HG03432 (cell line): Measurements from ENCODE around the gene SGPL1.

Source experiments
- ATAC-seq: cut with Tn5 transposase; IDR thresholded peaks from one replicate; pipeline ENCODE4 v1.9.1; 2021; ENCODE audit warnings: mild to moderate bottlenecking, moderate library complexity; ENCODE audit not compliant: unreplicated experiment

Gene SGPL1

DNA sequence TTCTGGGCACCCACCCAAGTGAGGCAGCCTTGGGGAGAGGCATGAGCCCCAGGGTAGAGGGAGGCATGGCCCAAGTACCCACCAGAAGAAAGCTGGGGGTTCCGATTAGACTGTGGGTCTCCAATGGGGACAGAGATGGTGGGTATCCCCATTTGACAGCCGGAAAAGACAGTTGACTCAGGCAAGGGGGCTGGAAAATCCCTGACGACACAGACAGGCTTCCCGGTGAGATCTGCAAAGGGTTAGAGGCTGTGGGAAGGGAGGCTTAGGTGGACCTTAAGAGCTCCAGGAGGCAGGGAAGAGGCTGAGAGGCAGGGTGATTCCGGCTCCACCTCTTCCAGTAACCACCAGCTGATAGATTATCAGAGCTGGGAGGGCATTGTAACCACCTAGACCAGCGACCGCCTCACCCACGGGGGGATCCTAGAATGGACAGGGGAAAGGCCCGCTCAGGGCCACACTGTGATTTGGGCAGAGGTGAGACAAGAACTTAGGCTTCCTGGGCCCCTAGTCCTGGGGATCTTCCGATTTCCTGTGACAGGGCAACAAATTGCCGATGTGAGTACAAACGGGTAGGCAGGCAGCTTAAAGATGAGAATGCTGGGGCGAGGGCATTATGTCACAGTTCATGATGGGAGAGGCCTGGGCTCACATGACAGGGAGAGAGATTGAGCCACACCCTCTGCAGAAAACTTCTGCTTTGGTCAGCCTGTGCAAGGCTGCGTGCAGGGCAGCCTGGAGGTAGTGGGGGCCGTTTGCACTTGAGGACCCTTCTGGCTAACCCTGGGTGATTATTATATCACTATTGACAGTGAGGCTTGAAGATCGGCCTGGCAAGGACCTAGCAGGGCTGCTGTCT, 36.0 kb upstream of the SGPL1 start:
- no peak for ATAC-seq

DNA sequence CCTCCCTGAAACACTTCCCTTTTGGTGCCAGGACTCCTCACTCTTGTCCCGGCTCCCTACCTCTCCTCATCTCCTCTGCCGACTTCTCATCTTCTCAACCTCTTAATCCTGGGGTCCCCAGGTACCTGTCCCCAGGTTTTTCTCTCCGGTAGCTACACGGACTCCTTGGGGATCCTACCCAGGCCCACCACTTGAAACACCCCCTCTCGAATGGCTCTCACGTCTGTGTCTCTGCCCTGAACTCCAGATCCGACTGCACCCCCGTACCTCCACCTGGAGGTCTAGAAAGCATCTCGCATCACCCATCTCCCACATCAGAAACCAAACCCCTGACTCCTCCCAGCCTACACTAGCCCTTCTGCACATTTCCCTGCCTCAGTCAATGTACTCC, 35.4 kb upstream of the SGPL1 start:
- no peak for ATAC-seq

DNA sequence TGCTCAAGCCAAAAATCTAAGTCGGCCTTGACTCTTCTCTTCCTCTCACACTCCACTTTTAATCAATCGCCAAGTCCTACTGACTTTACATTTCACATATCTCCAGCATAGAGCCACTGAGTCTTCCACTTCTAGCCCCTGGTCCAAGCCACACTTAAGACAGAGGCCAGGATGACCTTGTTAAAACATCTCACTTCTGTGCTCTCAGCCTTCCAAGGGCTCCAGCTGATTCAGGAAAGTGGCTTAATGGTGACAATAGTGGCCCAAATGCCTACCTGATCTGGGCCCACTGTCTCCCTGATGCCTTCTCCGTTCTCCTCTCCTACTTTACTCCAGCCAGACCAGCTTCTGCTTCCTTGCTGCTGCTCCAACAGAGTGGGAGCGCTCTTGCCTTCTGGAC, 35.0 kb upstream of the SGPL1 start:
- ATAC-seq = no peak

DNA sequence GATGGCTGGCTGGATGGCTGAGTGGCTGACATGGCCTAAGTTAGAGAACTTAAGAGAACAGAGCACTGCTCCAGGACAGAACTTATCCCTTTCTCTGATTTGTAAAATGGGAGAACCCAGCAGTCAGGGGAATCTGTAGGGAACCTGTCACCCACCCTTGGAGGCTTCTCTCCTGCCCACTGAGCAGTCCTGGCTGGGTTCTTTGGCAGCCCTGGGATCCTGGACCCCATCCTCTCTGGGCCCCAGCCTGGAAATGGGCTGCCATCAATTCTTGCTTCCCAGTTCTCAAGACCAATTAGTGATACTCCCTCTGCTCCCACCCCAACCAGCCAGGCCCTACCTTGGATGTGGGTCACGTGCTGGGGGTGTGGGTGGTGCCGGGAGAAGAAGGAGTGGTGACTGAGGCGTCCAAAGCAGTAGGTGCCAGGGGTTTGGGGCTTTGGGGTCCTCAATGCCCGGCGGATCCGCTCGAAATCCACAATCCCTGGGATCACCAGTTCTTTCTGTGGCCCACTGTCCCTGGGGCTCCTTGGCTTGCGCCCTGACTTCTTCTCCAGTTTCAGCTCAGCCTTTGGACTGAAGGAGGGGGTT, 34.2 kb upstream of the SGPL1 start:
- ATAC-seq = no peak

DNA sequence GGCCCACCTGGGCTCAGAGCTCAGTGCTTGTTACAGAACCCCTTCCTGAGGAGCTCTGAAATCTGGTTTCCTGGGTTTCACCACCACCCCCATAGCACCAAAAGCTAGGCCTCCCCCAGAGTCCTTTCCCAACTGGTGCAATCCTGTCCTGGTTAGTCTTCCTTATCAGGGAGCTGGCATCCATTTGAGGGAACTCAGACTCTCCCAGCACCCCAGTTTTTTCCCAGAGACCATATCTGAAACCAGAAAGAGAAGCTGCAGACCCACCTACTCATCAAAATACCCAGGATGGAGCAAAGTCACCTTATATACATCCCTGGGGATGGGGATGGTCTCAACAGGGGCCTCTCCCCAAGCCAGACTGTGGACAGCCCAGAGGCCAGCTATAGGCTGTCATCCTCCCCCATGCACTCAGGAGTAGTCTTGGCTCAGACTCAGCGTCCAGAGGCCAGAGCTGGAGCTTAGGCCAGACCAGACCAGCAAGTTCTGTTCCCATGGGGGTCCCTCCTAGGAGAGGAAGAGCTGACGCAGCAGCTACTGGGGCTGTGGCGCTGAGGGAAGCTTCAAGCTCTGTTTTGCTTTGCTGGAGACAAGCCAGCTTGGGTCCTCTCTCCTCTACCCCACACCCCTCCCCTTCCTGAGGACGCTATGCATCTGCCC, 33.5 kb upstream of the SGPL1 start:
- no peak for ATAC-seq

DNA sequence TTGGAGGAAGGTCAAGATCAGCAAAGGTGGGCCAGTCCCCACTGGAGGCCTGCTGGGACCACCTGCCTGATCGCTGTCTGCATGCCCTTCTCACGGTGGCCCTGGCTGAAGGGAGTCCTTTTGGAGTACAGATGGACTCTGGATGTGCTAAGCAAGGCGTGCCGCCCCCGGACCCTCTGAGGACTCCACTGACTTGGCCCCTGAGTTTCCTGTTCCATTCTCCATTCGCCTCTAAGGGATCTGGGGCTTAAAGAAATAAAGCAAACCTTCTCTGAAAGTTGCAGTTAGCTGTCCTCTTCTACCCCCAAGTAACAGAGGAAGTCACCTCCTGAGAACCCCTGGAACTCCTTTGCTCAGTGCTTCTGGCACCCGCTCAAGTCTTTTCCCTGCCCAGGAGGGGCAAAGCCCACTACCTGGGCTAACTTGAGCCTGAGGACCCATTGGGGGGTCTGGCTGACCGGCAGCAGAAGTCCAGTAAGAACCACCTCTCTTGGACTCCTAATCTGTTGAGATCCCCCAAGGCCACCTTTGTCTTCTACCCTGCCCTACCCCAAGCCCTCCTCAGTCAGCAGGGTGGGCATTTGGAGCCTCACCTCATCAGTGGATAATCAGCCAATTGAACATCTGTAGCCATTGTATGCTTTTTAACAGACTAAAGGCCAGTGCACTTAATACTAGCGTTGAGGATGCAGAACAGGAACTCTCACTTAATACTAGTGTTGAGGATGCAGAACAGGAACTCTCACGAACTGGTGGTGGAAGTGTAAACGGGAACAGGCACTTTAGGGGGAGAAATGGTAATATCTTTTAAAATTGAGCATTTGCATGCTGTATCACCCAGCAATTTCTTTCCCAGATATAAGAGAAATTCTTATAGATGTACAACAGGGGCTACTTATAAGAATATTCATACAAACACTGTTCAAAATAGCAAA, 32.7 kb upstream of the SGPL1 start:
- no peak for ATAC-seq

DNA sequence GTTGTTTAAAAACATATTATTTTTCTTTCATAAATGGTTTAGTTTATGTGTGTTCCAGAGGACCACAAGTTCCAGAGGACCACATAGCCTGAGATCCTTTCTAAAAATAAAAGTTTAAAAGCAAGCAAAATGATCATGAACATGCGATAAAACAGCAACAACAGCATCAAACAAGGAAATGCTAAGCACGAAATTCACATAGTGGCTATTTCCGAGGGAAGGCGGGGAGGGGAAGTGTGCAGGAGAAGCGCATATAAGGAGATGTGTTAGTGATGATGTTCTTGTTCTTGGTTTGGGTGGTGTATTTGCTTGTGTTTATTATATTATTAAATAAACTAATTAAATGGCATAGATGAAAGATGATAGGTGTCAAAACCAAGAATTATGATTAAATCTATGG, 31.7 kb upstream of the SGPL1 start:
- no peak for ATAC-seq

DNA sequence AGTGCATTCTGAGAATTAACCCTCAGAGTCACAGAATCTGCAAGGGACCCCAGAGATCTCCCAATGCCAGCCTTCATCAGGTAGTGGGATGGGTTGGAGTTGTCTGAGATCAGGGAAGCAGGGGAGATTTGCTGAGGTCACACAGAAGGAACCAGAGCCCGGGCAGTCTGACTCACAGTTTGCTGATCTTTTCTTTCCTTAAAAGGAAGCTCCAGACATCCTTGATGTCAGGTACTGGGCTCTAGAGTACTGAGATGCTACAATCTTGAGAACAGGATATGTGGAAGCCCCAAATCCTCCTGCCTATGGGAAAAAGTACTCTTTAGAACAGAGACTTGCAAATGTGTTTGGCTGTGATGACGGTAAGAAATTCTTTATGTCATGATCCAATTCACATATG, 31.3 kb upstream of the SGPL1 start:
- ATAC-seq = no peak

DNA sequence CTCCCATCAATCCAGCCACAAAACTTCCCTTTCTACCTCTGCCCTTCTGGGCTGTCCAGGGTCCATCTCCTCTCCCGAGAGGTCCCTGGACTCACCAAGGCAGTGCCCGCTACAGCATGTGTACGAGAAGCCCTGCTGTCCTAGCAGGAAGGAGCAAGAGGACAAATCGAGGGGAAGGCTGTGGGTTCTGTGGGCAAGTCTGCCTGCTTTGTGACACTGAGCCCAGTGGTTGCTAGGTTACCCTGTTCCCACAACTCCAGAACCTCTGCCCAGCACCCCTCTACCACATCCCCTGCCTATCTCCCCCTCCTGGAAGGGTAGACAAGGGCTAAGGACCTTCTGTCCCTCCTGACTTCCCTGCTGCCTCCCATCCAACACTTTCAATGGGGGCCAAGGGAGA, 30.6 kb upstream of the SGPL1 start, which contains the start of gene TBATA:
Gene TBATA (minus strand): TSS at position 188 of the 400 bp plus-strand sequence. CDS start 1,998 bp downstream, outside the sequence.
- no peak for ATAC-seq

DNA sequence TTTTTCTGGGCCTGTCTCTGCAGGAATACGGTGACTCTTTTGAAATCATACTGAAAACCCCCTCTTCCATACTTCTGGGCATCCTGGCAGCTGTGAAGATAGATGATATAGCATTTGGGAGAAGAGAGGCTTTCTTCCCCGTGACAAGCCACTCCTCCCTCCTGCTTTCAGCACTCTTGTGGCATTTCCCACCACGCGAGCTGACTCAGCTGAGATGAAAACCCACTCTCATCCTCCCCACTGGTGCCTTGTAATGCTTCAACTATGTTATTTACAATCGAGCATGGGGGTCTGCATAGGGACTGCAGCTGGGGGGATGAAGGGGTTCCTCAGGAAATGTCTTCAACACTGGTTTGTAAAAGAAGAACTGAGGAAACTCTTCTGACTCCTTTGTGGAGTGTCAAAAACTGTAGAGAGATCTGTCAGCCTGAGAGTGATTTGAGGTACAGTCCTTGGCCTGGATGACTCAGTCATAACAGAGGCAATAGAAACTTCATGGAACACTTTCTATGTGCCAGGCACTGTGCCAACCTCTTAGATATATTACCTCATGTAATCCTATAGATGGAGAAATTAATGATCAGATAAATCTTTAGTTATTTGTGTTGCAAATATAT, 28.8 kb upstream of the SGPL1 start:
- no peak for ATAC-seq

DNA sequence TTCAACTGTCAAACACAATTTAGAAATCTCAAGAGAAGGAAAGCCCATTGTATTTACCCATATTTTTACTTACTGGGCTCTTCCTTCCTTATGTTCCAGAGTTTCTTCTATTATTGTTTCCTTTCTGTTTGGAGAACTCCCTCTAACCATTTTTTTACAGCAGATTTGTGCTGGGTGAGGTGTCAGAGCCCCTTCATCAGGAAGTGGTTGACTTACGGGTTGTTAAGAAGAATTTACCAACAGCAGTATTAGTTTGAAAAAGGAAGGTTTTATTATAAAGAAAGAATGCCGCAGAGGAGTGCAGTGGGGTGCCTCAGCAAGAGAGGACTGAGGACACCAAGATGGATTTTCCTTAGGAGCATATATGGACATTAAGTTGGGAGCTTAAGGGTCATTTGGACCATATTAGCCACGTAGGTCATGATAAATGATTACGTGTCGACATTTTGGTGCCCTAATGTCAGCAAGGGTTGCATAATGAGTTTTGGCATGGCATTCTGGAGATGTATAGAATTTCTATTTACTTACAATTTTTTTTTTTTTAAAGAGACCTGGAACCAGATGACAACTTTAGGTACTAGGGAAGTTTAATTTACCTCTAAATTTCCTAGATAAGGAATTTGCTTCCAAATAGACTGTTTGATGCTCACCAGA, 24.2 kb upstream of the SGPL1 start:
- no peak for ATAC-seq

DNA sequence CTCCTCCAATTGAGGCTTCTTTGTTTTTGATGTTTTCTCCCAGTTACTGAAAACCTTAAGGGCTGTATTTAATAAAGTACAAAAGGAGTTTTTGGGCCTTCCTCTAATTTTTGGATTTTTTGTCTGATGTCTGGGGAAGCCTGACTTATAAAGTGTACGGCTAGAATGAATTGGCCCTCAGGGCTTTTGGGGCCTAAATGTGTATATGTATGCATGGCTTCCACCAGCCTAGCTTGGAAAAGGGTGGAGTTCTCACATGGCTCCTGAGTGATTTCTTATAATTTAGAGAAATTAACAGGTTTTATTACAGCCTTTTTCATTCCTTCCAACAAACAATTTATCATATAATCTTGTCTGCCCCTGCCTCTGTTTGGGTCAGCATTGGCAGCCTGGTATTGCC, 20.1 kb upstream of the SGPL1 start:
- ATAC-seq = no peak

DNA sequence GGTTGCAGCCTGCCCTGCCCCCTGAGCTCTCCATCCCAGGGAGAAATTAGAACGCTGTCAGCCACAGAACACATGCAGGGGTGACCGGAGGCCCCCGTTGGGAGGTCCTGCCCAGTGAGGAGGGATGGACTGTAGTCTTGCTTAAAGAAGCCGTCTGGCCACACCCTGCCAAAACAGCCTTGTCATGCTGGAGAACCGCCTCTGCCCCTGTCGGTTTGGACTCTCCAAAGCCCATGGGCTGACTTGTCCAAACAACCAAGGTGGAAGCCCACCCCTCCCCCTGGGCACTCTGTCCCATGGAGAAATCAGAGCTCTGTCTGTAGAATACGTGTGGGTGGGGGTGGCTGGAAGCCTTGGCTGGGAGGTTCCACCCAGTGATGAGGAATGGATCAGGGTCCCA, 17.9 kb upstream of the SGPL1 start:
- ATAC-seq = no peak

DNA sequence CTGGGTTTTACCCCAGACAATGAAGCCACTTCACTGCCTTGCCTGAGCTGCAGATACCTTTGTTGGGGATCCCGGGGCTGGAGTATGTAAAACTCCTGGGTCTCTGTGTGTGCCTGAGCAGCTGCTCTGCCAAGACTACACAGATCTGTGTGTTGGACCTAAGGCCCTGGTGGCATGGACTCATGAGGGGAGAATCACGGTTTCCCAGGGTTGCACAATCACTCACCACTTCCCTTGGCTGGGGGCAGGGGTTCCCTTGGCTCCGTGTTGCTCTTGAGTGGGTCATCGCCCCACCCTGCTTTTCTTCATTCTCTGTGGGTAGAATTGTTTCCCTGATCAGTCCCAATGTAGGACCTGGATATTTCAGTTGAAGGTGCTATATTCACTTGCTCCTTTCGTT, 16.6 kb upstream of the SGPL1 start:
- no peak for ATAC-seq

DNA sequence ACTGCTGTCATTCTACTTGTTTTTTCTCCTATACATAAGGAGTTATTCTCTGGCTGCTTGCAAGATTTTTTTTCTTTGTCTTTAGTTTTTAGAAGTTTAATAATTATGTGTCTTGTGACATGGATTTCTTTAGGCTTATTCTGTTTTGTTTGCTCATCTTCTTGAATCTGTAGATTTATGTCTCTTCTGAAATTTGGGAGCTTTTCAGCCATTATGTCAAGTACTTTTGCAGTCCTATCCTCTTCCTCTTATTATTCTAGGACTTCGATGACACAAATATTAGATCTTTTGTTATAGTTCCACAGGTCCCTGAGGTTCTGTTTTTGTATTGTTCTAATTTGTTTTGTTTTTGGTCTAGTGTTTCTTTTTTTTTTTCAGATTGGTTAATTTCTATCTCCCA, 13.9 kb upstream of the SGPL1 start:
- no peak for ATAC-seq

DNA sequence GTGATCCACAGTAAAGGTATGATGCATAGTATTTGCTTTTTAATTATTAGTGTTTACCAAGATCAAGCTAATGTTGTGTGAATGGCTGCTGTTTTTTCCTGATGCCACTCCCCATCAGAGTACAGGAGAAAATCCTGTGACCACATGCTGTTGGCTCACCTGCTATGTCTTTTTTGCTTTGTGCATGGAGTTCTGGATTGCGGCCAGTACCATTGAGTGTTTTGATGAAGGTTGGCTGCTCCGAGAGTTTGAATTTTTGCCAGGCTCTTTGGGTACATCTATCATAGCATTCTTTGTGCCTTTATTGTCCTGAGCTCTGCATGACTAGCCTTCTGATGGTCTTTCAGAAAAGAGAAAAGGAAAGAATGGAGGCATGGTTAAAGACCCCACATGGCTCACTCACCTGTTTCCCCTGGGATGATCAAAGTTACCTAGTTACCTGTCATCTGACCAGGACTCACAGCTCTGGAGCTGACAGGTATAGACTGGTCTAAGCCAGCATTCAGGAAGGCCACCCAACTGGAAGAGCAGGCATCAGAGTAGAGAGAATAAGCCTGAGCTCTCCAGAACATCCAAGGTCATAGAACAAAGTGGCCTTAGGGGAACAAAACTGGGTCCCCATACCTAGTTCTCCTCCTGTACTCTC, 11.8 kb upstream of the SGPL1 start:
- no peak for ATAC-seq

DNA sequence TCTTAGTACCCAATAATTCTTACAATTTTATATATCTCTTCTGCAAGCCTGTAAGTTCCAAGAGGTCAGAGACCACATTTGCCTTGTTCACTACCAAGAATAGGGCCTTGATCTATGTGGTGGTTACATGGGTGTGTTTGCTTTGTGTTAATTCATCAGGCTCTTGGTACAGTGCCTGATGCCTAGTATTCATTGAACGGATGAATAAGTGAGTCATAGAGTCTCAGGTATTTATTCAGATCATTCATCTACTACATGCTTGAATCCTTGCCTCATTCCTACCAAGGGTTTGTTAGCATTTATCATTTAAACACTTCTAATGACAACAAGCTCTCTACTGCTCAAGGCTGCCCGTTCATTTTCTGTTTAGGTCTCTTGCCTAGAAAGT, 11.3 kb upstream of the SGPL1 start:
- ATAC-seq = no peak

DNA sequence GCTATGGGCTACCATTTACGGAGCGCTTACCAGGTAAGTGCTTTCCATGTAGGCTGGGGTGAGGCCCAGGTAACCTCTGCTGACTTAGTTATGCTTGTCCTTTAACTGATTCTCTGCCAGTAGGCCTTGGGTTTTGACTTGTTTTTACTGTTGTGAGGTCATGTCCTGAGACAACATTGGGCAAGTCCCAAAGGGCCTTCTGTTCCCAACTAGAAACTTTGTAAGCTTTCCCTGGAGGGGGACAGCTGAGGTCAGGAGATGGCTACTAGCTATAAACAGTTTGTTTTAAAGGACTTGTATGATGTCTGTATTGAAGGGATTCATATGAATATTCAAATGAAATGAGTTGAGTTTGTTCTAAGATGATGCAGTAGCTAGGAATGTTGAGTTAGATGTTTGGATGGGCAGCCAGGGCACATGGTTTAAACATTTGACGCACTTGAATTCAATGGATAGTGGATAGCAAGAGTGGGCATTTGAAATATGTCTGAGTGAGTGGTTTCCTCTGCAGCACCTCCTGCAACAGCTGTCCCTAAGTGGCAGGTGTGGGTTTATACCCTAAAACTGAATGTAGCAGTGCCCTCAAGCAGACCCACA, 10.0 kb upstream of the SGPL1 start:
- no peak for ATAC-seq

DNA sequence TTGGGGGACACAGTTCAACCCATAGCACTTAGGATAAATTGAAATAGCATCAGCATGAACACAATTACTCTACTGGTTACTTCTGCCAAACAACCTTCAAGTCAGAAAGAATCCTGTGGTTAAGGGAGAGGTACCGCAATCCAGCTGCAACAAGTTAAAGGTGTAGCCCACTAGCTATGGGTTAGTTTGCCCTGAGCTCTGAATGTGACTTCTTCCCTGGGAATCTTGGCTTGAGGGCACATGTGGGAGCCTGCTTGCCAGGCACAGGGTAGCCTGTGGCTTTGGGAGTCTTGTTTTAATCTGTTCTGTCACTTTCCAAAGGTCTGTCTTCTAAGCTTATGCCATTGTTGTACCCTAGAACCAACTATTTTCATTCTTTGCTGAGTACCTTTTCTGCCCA, 8.9 kb upstream of the SGPL1 start:
- no peak for ATAC-seq
